Mucosa of descending colon (tissue), 3 donors: ENCODE measurements around the gene FAM217B. TPM values are rescaled to one million over a fixed set of nuclear protein-coding genes. Genes with fewer than 3 reads are reported as not detected.

Experiments
- ATAC-seq: fragments of 200-7000 bp; cut with Tn5 transposase; one replicate; pipeline ENCODE4 v1.9.1; 2020; ENCODE audit warnings: mild to moderate bottlenecking, moderate library complexity
- DNase-seq, 3 donors: peaks; one replicate each; pipeline ENCODE4 v3.0.0-alpha.2; 2020
- H3K36me3 ChIP-seq: fragments of 200-600 bp; one replicate; pipeline ENCODE4 v1.8.0; 2021; ENCODE audit warnings: low read depth, mild to moderate bottlenecking
- H3K4me1 ChIP-seq: fragments of 200-600 bp; one replicate; pipeline ENCODE4 v1.8.0; 2021; ENCODE audit warnings: low read depth, mild to moderate bottlenecking
- H3K4me3 ChIP-seq: fragments of 200-600 bp; one replicate; pipeline ENCODE4 v1.8.0; 2021; ENCODE audit warnings: mild to moderate bottlenecking
- H3K9me3 ChIP-seq: fragments of 200-600 bp; one replicate; pipeline ENCODE4 v1.8.0; 2021; ENCODE audit warnings: mild to moderate bottlenecking
- CTCF ChIP-seq: fragments of 200-600 bp; IDR thresholded peaks from one replicate; pipeline ENCODE4 v1.8.0; 2022; ENCODE audit warnings: antibody characterized with exemption, mild to moderate bottlenecking
- intact Hi-C, 2 donors: fragments of 100-400 bp; cut with DNase I in 1 of 2; cut with micrococcal nuclease in 1 of 2; formaldehyde crosslinking; loops; one replicate each; pipeline versions ENCODE4 v1.11.0 to v1.11.1; 2022; cut with DNase I, micrococcal nuclease
- total RNA-seq, 3 donors: library from RNA; stranded (reverse); fragmentation: NEBNext Ultra II Directional in 2 of 3; extraction: Animal tissue kit (Norgen Biotek cat#: 25700) in 2 of 3; gene quantifications; one replicate each; pipeline versions ENCODE4 v1.2.1 to v1.2.4, GENCODE V29; 2021 to 2023
- donor health status: DM: no; HTN: no; CAD: no; lungs with moderate emphysema.
- donor health status: DM: no; HTN: no; CAD: no.
- donor health status: DM: no; HTN: yes; CAD: no.

FAM217B gene
- total RNA-seq, 3 donors from 2014 or later = 8.2 to 19.0 (median 9.8) TPM

- no peak for TF ChIP-seq CTCF
- Histone ChIP-seq H3K36me3 (no peaks in the 10 kb centered on the region), H3K4me1 (peaks cover 8% of the 10 kb centered on the region), H3K4me3 (no peak overlapping the region), H3K9me3 (no peaks in the 10 kb centered on the region)
- ATAC-seq (peak; percentile 82), DNase-seq (no peak)
- intact Hi-C loops = no loop called here
Observed at GRCh38 chr20:59925899-59926298, 14.3 kb upstream of the FAM217B start.

GRCh38 chr20:59931511-59932312 is 8.5 kb upstream of the FAM217B start:
- DNase-seq = no peak
- no peak for ATAC-seq
- intact Hi-C loops = no loop called here
- H3K4me1 ChIP-seq = peaks cover 2% of the 10 kb centered on the region
- H3K4me3 ChIP-seq = no peak overlapping the region
- H3K36me3 ChIP-seq = no peaks in the 10 kb centered on the region
- TF ChIP-seq CTCF = no peak
- no peaks in the 10 kb centered on the region for H3K9me3 ChIP-seq

- Histone ChIP-seq H3K4me3 (no peak overlapping the region), H3K9me3 (no peaks in the 10 kb centered on the region), H3K36me3 (no peaks in the 10 kb centered on the region), H3K4me1 (peaks cover 11% of the 10 kb centered on the region)
- no peak for ATAC-seq
- no peak for TF ChIP-seq CTCF
- intact Hi-C loops = no loop called here
- no peak for DNase-seq
Observed at GRCh38 chr20:59932616-59933295, 7.4 kb upstream of the FAM217B start.

- Histone ChIP-seq H3K4me1 (peaks cover 17% of the 10 kb centered on the region), H3K36me3 (no peaks in the 10 kb centered on the region), H3K9me3 (no peaks in the 10 kb centered on the region), H3K4me3 (peak within 1 kb of the TSS; percentile 28)
- ATAC-seq = peak; percentile 63
- peak; percentile 53 to 65 (median 64) for DNase-seq
- no peak for TF ChIP-seq CTCF
- intact Hi-C loops = no loop called here
Observed at GRCh38 chr20:59933296-59933848, 6.8 kb upstream of the FAM217B start, which contains the start of gene SYCP2. Gene SYCP2 (minus strand): TSS chr20:59933637. CDS start chr20:59922413, 11,224 bp downstream.

GRCh38 chr20:59933849-59934585 is 6.2 kb upstream of the FAM217B start:
- intact Hi-C loops = no loop called here
- peaks cover 23% of the 10 kb centered on the region for H3K4me1 ChIP-seq
- no peaks in the 10 kb centered on the region for H3K9me3 ChIP-seq
- H3K36me3 ChIP-seq = no peaks in the 10 kb centered on the region
- peak; percentile 79 to 86 (median 81) for DNase-seq
- peak; percentile 96 for TF ChIP-seq CTCF
- H3K4me3 ChIP-seq = peak overlapping the region; percentile 28
- ATAC-seq = peak; percentile 96
